Endothelial cell of umbilical vein (primary cell): ENCODE data around the gene BST2. TPM values are rescaled to one million over a fixed set of nuclear protein-coding genes. Genes with fewer than 3 reads are reported as not detected.

Experiments
- BruUV-seq: library from RNA; stranded (reverse); fragments of 400-500 nt; replicated peaks from 2 replicates; lab custom pipeline; 2021; lab: Mats Ljungman, UMichigan
- CTCF ChIA-PET: fragments of 300-600, 350-600 bp; sonication (Branson Sonifier 250); formaldehyde crosslinking; loops from one replicate; lab custom pipeline; 2021; ENCODE audit warnings: antibody characterized with exemption, inconsistent platforms; lab: Charles Lee
- POLR2A ChIA-PET: fragments of 300-600, 350-600 bp; sonication (Branson Sonifier 250); formaldehyde crosslinking; loops from one replicate; lab custom pipeline; 2021; ENCODE audit warnings: antibody characterized with exemption, inconsistent platforms; lab: Charles Lee
- DNase-seq: peaks from one replicate; pipeline ENCODE4 v3.0.0-alpha.2; 2011; ENCODE audit warnings: low read depth, low spot score
- FAIRE-seq: peaks from 2 replicates; lab custom pipeline; 2011; peaks lifted over from hg19 to GRCh38; lab: Jason Lieb, UNC
- H2AFZ ChIP-seq: 2 replicates; pipeline ENCODE4 v1.6.0; 2012; ENCODE audit warnings: low read depth, low read length, control low read depth, inconsistent platforms
- H3K27ac ChIP-seq: 2 replicates; pipeline ENCODE4 v1.5.1; 2011; ENCODE audit warnings: low read depth, mild to moderate bottlenecking, control low read depth, low read length, moderate library complexity; ENCODE audit not compliant: insufficient read depth
- H3K27me3 ChIP-seq, 2 experiments: 2 replicates each; pipeline versions ENCODE4 v1.6.0 to v1.6.1; 2011; ENCODE audit warnings: low read length in 2 of 2, mixed read lengths in 1 of 2; ENCODE audit not compliant: control insufficient read depth in 2 of 2, insufficient read depth in 2 of 2
- H3K36me3 ChIP-seq, 2 experiments: 2 replicates in 1 of 2; 3 replicates in 1 of 2; pipeline ENCODE4 v1.5.1; 2011; ENCODE audit warnings: low read length in 2 of 2, mild to moderate bottlenecking in 1 of 2, moderate library complexity in 1 of 2; ENCODE audit not compliant: control insufficient read depth in 2 of 2, insufficient read depth in 2 of 2; ENCODE audit errors: extremely low read depth in 1 of 2
- H3K4me1 ChIP-seq: 3 replicates; pipeline ENCODE4 v1.5.1; 2011; ENCODE audit warnings: mild to moderate bottlenecking, low read length; ENCODE audit not compliant: control insufficient read depth, insufficient read depth; ENCODE audit errors: extremely low read depth
- H3K4me2 ChIP-seq: 2 replicates; pipeline ENCODE4 v1.6.1; 2011; ENCODE audit warnings: low read length, control low read depth, mixed read lengths; ENCODE audit not compliant: insufficient read depth
- H3K4me3 ChIP-seq, 3 experiments: fragments of 200-600 bp in 1 of 3; sonication (generic), shearing (Covaris generic) in 1 of 3; replicated peaks in 1 of 3; 2 replicates each; pipeline ENCODE4 v1.5.1; 2011 to 2016; ENCODE audit warnings: control low read depth in 3 of 3, low read length in 3 of 3, mild to moderate bottlenecking in 2 of 3, inconsistent platforms in 1 of 3, low read depth in 1 of 3, moderate library complexity in 1 of 3; ENCODE audit not compliant: insufficient read depth in 1 of 3
- H3K79me2 ChIP-seq: 2 replicates; pipeline ENCODE4 v1.6.0; 2012; ENCODE audit warnings: low read length, inconsistent platforms; ENCODE audit not compliant: control insufficient read depth, insufficient read depth
- H3K9ac ChIP-seq: replicated peaks from 2 replicates; pipeline ENCODE3; 2011; ENCODE audit warnings: low read length, control low read depth; ENCODE audit not compliant: insufficient read depth; ENCODE audit errors: extremely low read depth
- H3K9me1 ChIP-seq: replicated peaks from 3 replicates; pipeline ENCODE4 v1.6.0; 2011; ENCODE audit warnings: mild to moderate bottlenecking, low read length; ENCODE audit not compliant: control insufficient read depth, insufficient read depth; ENCODE audit errors: extremely low read depth
- H3K9me3 ChIP-seq: replicated peaks from 2 replicates; pipeline ENCODE4 v1.5.1; 2012; ENCODE audit warnings: low read length, inconsistent platforms; ENCODE audit not compliant: control insufficient read depth, insufficient read depth
- H4K20me1 ChIP-seq: replicated peaks from 2 replicates; pipeline ENCODE3; 2011; ENCODE audit warnings: mild to moderate bottlenecking, low read length; ENCODE audit not compliant: control insufficient read depth, insufficient read depth; ENCODE audit errors: extremely low read depth
- CTCF ChIP-seq, 2 donors: IDR thresholded peaks; 1 replicate in 1 of 2; 2 replicates in 1 of 2; pipeline ENCODE4 v1.5.1; 2011; ENCODE audit warnings: low read length in 2 of 2, mild to moderate bottlenecking in 2 of 2, moderate library complexity in 2 of 2, control low read depth in 1 of 2, inconsistent platforms in 1 of 2, low read depth in 1 of 2; ENCODE audit not compliant: insufficient read depth in 1 of 2; ENCODE audit errors: extremely low read depth in 1 of 2
- EZH2 ChIP-seq: IDR thresholded peaks from 2 replicates; pipeline ENCODE4 v1.6.1; 2012; ENCODE audit warnings: borderline replicate concordance, low read depth, mild to moderate bottlenecking, moderate library complexity, low read length, inconsistent platforms; ENCODE audit not compliant: severe bottlenecking
- FOS ChIP-seq: IDR thresholded peaks from 2 replicates; pipeline ENCODE4 v1.6.1; 2011; ENCODE audit warnings: mild to moderate bottlenecking, low read length, moderate library complexity, borderline replicate concordance; ENCODE audit not compliant: insufficient read depth
- GATA2 ChIP-seq: IDR thresholded peaks from 2 replicates; pipeline ENCODE4 v1.7.0; 2011; ENCODE audit warnings: low read depth, mild to moderate bottlenecking, moderate library complexity, mixed read lengths, low read length; ENCODE audit not compliant: insufficient read length, insufficient read depth
- JUN ChIP-seq: IDR thresholded peaks from 2 replicates; pipeline ENCODE4 v1.6.1; 2011; ENCODE audit warnings: borderline replicate concordance, low read depth; ENCODE audit not compliant: insufficient read length, insufficient read depth
- MAX ChIP-seq: IDR thresholded peaks from 2 replicates; pipeline ENCODE4 v1.6.1; 2011; ENCODE audit not compliant: insufficient read depth, insufficient read length
- MYC ChIP-seq: IDR thresholded peaks from one replicate; pipeline ENCODE4 v1.6.1; 2011; ENCODE audit warnings: mild to moderate bottlenecking, low read depth, low read length
- POLR2A ChIP-seq: IDR thresholded peaks from 2 replicates; pipeline ENCODE4 v1.6.1; 2012; ENCODE audit warnings: low read depth, mild to moderate bottlenecking, control low read depth, low read length
- POLR2AphosphoS5 ChIP-seq: IDR thresholded peaks from 2 replicates; pipeline ENCODE4 v1.6.1; 2012; ENCODE audit warnings: low read depth, mild to moderate bottlenecking, control low read depth, low read length, moderate library complexity; ENCODE audit not compliant: insufficient read depth
- dilution Hi-C: fragments of 300-500 bp; cut with MboI; formaldehyde crosslinking; loops from one replicate; pipeline ENCODE4 v1.15.0; 2019; ENCODE audit warnings: low sequenced_read_pairs; ENCODE audit not compliant: extremely low pct_ligation_motif_present
- intact Hi-C: fragments of 100-400 bp; cut with micrococcal nuclease; formaldehyde crosslinking; loops from one replicate; pipeline ENCODE4 v1.10.0; 2022
- polyA plus RNA-seq, 4 experiments: library from polyadenylated mRNA; depleted of rRNA in 3 of 4; stranded (reverse) in 3 of 4; unstranded in 1 of 4; fragments of >200 nt; gene quantifications; 2 replicates each; pipeline versions ENCODE4 v1.2.1 to v1.2.3, GENCODE V29; 2011 to 2012; ENCODE audit warnings: missing spikeins in 1 of 4
- total RNA-seq: library from RNA; stranded (reverse); gene quantifications from 2 replicates; pipeline ENCODE4 v1.2.3, GENCODE V29; 2021

Gene BST2
- total and polyA plus RNA-seq, 2 donors (not counting 3 experiments of a cell fraction or from before 2014, with no cell fraction given): 21.2 to 146 TPM

GRCh38 chr19:17409990-17410389 lies 4.6 kb upstream of the BST2 start:
- Histone ChIP-seq H3K9me1 (no peaks in the 10 kb centered on the region), H3K9ac (no peak overlapping the region), H3K4me2 (no peak overlapping the region), H3K9me3 (no peaks in the 10 kb centered on the region), H4K20me1 (no peaks in the 10 kb centered on the region), H3K36me3 (no peaks in the 10 kb centered on the region), H3K4me3 (no peak overlapping the region), H3K27ac (no peak overlapping the region), H3K79me2 (peaks cover 4% of the 10 kb centered on the region), H3K27me3 (no peaks in the 10 kb centered on the region), H2AFZ (no peak overlapping the region), H3K4me1 (peaks cover 39% of the 10 kb centered on the region)
- ChIA-PET POLR2A (no interaction called here), CTCF (interaction anchor here (1.1 kb wide), 1 partner anchor 19 kb away, joined by 3 read pairs; no protein-coding TSS in a partner anchor)
- BruUV-seq: no TSS peak
- TF ChIP-seq GATA2 (no peak), MAX (no peak), JUN (no peak), FOS (no peak), EZH2 (no peak), CTCF (IDR thresholded peaks at IDR 0.05; ENCODE audit: extremely low read depth in 1 of 2, insufficient read depth in 1 of 2, low read depth in 1 of 2, low read length in 2 of 2) (no peak), POLR2A (no peak), MYC (no peak), POLR2AphosphoS5 (no peak)
- no peak for DNase-seq
- no peak for FAIRE-seq
- dilution Hi-C loops (no loop called here), intact Hi-C loops (loop anchor here (10.0 kb wide), 1 partner anchor 145 kb away; the partner anchor contains the start of gene COLGALT1)
